ENCODE measurements around the gene MAP2K5. TPM values are rescaled to one million over a fixed set of nuclear protein-coding genes. Genes with fewer than 3 reads are reported as not detected.

Gene MAP2K5
- total RNA-seq, 1 experiment from 2014 or later, result 13.6 TPM

DNA sequence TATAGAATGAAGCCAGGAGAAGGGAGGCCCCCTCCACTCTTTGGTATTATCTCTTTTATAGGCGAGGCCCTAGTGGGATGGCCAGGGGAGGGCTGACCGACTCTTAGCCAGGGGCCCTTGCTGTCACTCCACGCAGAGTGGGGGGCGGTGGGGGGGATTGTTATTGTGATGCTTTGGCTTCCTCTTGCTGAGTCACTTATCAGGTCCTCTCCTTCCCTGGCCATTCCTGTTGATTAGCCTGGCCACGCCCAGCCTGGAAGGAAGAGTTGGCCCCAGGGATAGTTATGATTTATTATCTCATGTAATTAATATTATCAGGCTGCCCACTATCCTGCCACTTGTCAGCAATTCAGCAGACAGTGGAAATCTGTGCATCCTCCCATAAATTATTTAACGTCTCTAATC, 257.3 kb downstream of the MAP2K5 start:
- Mint-ChIP-seq H3K36me3 (peaks cover 14% of the 10 kb centered on the region; the same call in 1 of the 2 replicates), H3K4me3 (no peak overlapping the region), H3K27me3 (ENCODE audit: low read depth) (no peaks in the 10 kb centered on the region; the same call in 1 of the 2 replicates), H3K9me3 (peaks cover 13% of the 10 kb centered on the region), H3K27ac (no peak overlapping the region), H3K4me1 (peaks cover 34% of the 10 kb centered on the region)
- no peak for DNase-seq (ENCODE audit: low spot score)
- POLR2A ChIA-PET, result no interaction called here
- CTCF ChIA-PET, result no interaction called here
- no peak for ATAC-seq
- TF ChIP-seq MYBL2 (CRISPR knock-in tag; IDR thresholded peaks at IDR 0.05) (no peak), PRRX2 (CRISPR knock-in tag; IDR thresholded peaks at IDR 0.05) (no peak), NR1H2 (CRISPR knock-in tag; IDR thresholded peaks at IDR 0.05) (no peak)
- TF ChIP-seq, protein P1, sequence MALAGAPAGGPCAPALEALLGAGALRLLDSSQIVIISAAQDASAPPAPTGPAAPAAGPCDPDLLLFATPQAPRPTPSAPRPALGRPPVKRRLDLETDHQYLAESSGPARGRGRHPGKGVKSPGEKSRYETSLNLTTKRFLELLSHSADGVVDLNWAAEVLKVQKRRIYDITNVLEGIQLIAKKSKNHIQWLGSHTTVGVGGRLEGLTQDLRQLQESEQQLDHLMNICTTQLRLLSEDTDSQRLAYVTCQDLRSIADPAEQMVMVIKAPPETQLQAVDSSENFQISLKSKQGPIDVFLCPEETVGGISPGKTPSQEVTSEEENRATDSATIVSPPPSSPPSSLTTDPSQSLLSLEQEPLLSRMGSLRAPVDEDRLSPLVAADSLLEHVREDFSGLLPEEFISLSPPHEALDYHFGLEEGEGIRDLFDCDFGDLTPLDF (CRISPR knock-in tag; IDR thresholded peaks at IDR 0.05), result no peak
- TF ChIP-seq, protein P2, sequence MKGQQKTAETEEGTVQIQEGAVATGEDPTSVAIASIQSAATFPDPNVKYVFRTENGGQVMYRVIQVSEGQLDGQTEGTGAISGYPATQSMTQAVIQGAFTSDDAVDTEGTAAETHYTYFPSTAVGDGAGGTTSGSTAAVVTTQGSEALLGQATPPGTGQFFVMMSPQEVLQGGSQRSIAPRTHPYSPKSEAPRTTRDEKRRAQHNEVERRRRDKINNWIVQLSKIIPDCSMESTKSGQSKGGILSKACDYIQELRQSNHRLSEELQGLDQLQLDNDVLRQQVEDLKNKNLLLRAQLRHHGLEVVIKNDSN (CRISPR knock-in tag; IDR thresholded peaks at IDR 0.05), result no peak

DNA sequence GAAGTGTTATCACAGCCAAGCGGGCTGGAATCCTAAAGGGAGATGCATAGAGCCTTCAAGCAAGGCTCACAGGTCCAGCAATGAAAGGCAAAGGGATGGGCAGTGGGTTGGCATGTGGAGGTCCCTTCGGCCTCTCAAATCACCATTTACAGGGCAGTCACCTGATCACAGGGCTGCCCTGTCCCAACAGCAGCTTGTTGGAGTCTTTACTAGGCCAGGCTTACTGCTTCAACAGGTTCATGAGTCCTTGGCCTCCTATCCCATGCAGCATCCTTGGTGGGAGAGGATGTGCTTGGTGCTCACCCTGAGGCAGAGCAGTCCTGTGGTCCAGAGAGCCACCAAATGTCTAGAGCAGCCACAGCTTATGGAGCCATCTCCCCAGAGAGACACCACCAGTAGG, 258.6 kb downstream of the MAP2K5 start:
- ATAC-seq (no peak), DNase-seq (ENCODE audit: low spot score) (no peak)
- POLR2A ChIA-PET, result no interaction called here
- CTCF ChIA-PET, result interaction anchor here (0.6 kb wide), 1 partner anchor 385 kb away, joined by 3 read pairs; no protein-coding TSS in a partner anchor
- H3K9me3 Mint-ChIP-seq, result 0 out of 2 replicates have a peak, but pooled peaks cover under 1% of the 10 kb centered on the region
- peaks cover 44% of the 10 kb centered on the region for H3K4me1 Mint-ChIP-seq
- TF ChIP-seq GRHL2 (CRISPR knock-in tag; IDR thresholded peaks at IDR 0.05; ENCODE audit: insufficient replicate concordance, severe bottlenecking) (no peak), RELA (CRISPR knock-in tag; IDR thresholded peaks at IDR 0.05; ENCODE audit: borderline replicate concordance) (no peak), ZNF416 (CRISPR knock-in tag; IDR thresholded peaks at IDR 0.05) (no peak), ETV6 (CRISPR knock-in tag; IDR thresholded peaks at IDR 0.05) (no peak), SOX15 (CRISPR knock-in tag; IDR thresholded peaks at IDR 0.05) (no peak)
- TF ChIP-seq, protein P3, sequence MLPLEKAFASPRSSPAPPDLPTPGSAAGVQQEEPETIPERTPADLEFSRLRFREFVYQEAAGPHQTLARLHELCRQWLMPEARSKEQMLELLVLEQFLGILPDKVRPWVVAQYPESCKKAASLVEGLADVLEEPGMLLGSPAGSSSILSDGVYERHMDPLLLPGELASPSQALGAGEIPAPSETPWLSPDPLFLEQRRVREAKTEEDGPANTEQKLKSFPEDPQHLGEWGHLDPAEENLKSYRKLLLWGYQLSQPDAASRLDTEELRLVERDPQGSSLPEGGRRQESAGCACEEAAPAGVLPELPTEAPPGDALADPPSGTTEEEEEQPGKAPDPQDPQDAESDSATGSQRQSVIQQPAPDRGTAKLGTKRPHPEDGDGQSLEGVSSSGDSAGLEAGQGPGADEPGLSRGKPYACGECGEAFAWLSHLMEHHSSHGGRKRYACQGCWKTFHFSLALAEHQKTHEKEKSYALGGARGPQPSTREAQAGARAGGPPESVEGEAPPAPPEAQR (CRISPR knock-in tag; IDR thresholded peaks at IDR 0.05), result no peak
- H3K27me3 Mint-ChIP-seq (ENCODE audit: low read depth), result no peaks in the 10 kb centered on the region; the same call in 1 of the 2 replicates
- H3K36me3 Mint-ChIP-seq, result peaks cover under 1% of the 10 kb centered on the region; the same call in 1 of the 2 replicates
- H3K4me3 Mint-ChIP-seq, result no peak overlapping the region
- H3K27ac Mint-ChIP-seq, result no peak overlapping the region

DNA sequence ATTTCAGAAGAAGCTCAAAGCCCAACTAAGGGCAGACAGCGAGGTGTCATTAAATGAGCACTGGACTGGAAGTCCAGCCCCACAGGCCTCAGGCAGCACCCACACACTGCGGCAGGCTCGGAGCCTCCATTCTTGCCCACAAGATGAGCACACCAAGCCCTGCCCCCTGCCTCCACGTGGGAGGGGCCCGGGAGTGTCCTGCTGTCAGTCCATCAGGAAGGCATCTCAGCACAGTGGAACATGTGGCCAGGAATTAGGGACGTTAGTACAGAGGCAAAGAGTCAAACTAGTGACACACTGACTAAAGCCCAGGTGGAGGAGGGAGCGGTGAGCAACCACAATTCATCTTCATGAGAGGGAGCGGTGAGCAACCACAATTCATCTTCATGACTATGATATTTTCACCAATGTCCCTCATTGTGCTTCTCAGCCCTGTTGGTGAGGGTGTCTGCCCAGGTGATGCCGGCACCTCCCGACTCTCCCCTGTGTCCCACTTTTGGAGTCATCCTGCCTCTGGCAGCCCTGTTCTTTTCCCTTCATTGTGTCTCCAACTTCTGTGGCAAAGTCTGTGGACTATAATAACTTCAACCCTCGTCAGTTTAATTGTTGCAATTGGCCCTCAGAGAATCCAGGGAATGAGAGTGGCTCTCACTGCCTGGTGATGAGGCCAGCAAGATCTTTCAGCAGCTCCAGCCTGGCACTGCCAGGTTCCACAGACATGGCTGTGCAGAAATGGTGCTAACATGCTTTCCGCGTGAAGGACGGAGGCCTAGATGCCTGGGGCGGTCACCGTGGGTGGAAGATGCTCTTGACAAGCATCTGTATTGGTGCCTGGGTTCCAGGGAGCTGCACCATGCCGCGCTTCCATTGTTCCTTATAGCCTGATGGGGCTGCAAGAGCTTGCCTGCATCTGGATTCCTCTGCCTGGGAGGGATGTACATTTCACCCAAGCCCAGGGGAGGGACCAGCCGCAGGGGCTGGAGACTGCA, 259.7 kb downstream of the MAP2K5 start:
- Mint-ChIP-seq H3K9me3 (no peaks in the 10 kb centered on the region), H3K4me3 (no peak overlapping the region), H3K27me3 (ENCODE audit: low read depth) (no peaks in the 10 kb centered on the region; the same call in 1 of the 2 replicates), H3K36me3 (no peaks in the 10 kb centered on the region), H3K27ac (no peak overlapping the region), H3K4me1 (peaks cover 37% of the 10 kb centered on the region)
- ChIA-PET POLR2A (no interaction called here), CTCF (no interaction called here)
- DNase-seq (ENCODE audit: low spot score) (no peak), ATAC-seq (no peak)
- TF ChIP-seq FOXK1 (CRISPR knock-in tag; IDR thresholded peaks at IDR 0.05) (no peak), NR3C1 (CRISPR knock-in tag; conservative IDR thresholded peaks at IDR 0.05; ENCODE audit: low read depth) (no peak), FOXJ3 (CRISPR knock-in tag; IDR thresholded peaks at IDR 0.05; ENCODE audit: borderline replicate concordance) (no peak), JUN (CRISPR knock-in tag; IDR thresholded peaks at IDR 0.05) (no peak), JAZF1 (CRISPR knock-in tag; IDR thresholded peaks at IDR 0.05) (no peak), ETV6 (CRISPR knock-in tag; IDR thresholded peaks at IDR 0.05) (no peak), ZNF671 (CRISPR knock-in tag; IDR thresholded peaks at IDR 0.05) (no peak), ZNF232 (CRISPR knock-in tag; IDR thresholded peaks at IDR 0.05) (no peak)
- TF ChIP-seq, protein P4, sequence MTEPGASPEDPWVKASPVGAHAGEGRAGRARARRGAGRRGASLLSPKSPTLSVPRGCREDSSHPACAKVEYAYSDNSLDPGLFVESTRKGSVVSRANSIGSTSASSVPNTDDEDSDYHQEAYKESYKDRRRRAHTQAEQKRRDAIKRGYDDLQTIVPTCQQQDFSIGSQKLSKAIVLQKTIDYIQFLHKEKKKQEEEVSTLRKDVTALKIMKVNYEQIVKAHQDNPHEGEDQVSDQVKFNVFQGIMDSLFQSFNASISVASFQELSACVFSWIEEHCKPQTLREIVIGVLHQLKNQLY (CRISPR knock-in tag; IDR thresholded peaks at IDR 0.05), result no peak
- TF ChIP-seq, protein P5, sequence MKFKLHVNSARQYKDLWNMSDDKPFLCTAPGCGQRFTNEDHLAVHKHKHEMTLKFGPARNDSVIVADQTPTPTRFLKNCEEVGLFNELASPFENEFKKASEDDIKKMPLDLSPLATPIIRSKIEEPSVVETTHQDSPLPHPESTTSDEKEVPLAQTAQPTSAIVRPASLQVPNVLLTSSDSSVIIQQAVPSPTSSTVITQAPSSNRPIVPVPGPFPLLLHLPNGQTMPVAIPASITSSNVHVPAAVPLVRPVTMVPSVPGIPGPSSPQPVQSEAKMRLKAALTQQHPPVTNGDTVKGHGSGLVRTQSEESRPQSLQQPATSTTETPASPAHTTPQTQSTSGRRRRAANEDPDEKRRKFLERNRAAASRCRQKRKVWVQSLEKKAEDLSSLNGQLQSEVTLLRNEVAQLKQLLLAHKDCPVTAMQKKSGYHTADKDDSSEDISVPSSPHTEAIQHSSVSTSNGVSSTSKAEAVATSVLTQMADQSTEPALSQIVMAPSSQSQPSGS (CRISPR knock-in tag; IDR thresholded peaks at IDR 0.05; ENCODE audit: borderline replicate concordance, low read depth), result no peak
- TF ChIP-seq, protein P6, sequence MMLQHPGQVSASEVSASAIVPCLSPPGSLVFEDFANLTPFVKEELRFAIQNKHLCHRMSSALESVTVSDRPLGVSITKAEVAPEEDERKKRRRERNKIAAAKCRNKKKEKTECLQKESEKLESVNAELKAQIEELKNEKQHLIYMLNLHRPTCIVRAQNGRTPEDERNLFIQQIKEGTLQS (CRISPR knock-in tag; conservative IDR thresholded peaks at IDR 0.05), result no peak
- TF ChIP-seq, protein P7, sequence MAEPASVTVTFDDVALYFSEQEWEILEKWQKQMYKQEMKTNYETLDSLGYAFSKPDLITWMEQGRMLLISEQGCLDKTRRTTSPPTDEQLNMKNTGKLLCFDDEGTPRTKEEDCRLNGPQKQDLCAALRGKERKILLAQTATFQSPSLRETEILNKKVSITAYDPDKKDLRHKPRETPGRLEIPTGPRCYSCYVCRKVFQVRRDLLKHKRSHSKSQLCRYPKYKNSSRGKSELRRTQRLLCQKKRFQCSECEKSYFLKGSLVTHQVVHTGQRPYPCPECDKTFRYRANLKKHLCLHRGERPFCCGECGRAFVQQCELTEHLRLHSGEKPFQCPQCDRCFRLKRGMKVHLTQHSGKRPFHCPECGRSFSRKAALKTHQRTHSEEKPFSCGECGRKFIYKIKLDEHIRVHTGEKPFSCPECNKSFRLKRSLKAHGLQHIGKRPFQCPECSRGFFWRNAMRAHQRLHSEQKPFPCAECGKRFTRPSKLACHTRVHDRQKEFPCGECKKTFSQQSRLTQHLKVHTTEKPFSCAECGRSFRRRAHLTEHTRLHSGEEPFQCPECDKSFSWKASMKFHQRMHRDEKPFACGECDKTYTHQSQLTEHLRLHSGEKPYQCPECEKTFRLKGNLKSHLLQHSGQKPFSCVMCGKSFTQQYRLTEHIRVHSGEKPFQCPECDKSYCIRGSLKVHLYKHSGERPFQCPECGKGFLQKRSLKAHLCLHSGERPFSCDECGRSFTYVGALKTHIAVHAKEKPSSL (CRISPR knock-in tag; conservative IDR thresholded peaks at IDR 0.05), result no peak

Measured in WTC11 (cell line).